H1 (cell line): Measurements from ENCODE around the gene ESRRB. TPM values are rescaled to one million over a fixed set of nuclear protein-coding genes. Genes with fewer than 3 reads are reported as not detected.

ENCODE experiments used
- CTCF ChIA-PET: fragments of 300-600 bp; sonication (Branson Sonifier 250); formaldehyde crosslinking; loops from one replicate; lab custom pipeline; 2021; ENCODE audit not compliant: partially characterized antibody; lab: Charles Lee
- POLR2A ChIA-PET: fragments of 300-600 bp; sonication (Branson Sonifier 250); formaldehyde crosslinking; loops from one replicate; lab custom pipeline; 2021; ENCODE audit warnings: inconsistent platforms; ENCODE audit not compliant: partially characterized antibody; lab: Charles Lee
- DNase-seq, 2 experiments: peaks; one replicate each; pipeline versions ENCODE4 v3.0.0 to v3.0.0-alpha.2; 2010 to 2022; ENCODE audit warnings: low spot score in 2 of 2, low read depth in 1 of 2, mixed read lengths in 1 of 2
- FAIRE-seq: peaks from 2 replicates; lab custom pipeline; 2011; peaks lifted over from hg19 to GRCh38; lab: Jason Lieb, UNC
- H2AFZ ChIP-seq: 2 replicates; pipeline ENCODE4 v1.8.1; 2012; ENCODE audit warnings: low read length, inconsistent platforms
- H2AK5ac ChIP-seq: 2 replicates; pipeline ENCODE4 v1.6.1; 2013; ENCODE audit warnings: low read depth, low read length
- H2BK120ac ChIP-seq: replicated peaks from 2 replicates; pipeline ENCODE3; 2013; ENCODE audit warnings: low read depth, low read length, inconsistent platforms
- H2BK12ac ChIP-seq: 2 replicates; pipeline ENCODE4 v1.6.1; 2013; ENCODE audit warnings: low read depth, low read length
- H2BK15ac ChIP-seq: 2 replicates; pipeline ENCODE4 v1.6.1; 2013; ENCODE audit warnings: low read length
- H2BK20ac ChIP-seq: 2 replicates; pipeline ENCODE4 v1.6.1; 2013; ENCODE audit warnings: low read length
- H2BK5ac ChIP-seq: 2 replicates; pipeline ENCODE4 v1.6.1; 2013; ENCODE audit warnings: low read depth, low read length
- H3K14ac ChIP-seq: 2 replicates; pipeline ENCODE4 v1.6.1; 2013; ENCODE audit warnings: inconsistent platforms; ENCODE audit not compliant: insufficient read length
- H3K18ac ChIP-seq: 2 replicates; pipeline ENCODE4 v1.6.1; 2013; ENCODE audit warnings: low read length; ENCODE audit errors: extremely low read depth
- H3K23ac ChIP-seq: 2 replicates; pipeline ENCODE4 v1.6.1; 2013; ENCODE audit warnings: inconsistent platforms; ENCODE audit not compliant: insufficient read length
- H3K23me2 ChIP-seq: 2 replicates; pipeline ENCODE4 v1.6.1; 2013; ENCODE audit warnings: low read depth, low read length
- H3K27ac ChIP-seq: 2 replicates; pipeline ENCODE4 v1.6.1; 2011; ENCODE audit warnings: low read depth, low read length, inconsistent platforms
- H3K27me3 ChIP-seq, 4 experiments: replicated peaks in 1 of 4; 1 replicate in 1 of 4; 2 replicates in 3 of 4; pipeline versions ENCODE4 v1.6.1 to v1.8.1; 2011 to 2013; ENCODE audit warnings: low read length in 3 of 4, mild to moderate bottlenecking in 3 of 4, inconsistent platforms in 2 of 4, mixed read lengths in 2 of 4, moderate library complexity in 1 of 4; ENCODE audit not compliant: control insufficient read depth in 3 of 4, insufficient read depth in 3 of 4; ENCODE audit errors: extremely low read depth in 1 of 4
- H3K36me3 ChIP-seq, 4 experiments: 2 replicates each; pipeline versions ENCODE4 v1.6.1 to v1.8.1; 2011 to 2013; ENCODE audit warnings: mild to moderate bottlenecking in 4 of 4, low read length in 3 of 4, moderate library complexity in 2 of 4, control low read depth in 1 of 4, inconsistent platforms in 1 of 4; ENCODE audit not compliant: insufficient read depth in 4 of 4, control insufficient read depth in 2 of 4
- H3K4ac ChIP-seq: replicated peaks from 2 replicates; pipeline ENCODE3; 2013; ENCODE audit warnings: low read length, low read depth, mixed read lengths, inconsistent platforms; ENCODE audit not compliant: insufficient read length
- H3K4me1 ChIP-seq, 4 experiments: replicated peaks in 1 of 4; 1 replicate in 1 of 4; 2 replicates in 3 of 4; pipeline versions ENCODE4 v1.6.1 to v1.8.1; 2011 to 2013; ENCODE audit warnings: low read length in 3 of 4, inconsistent platforms in 2 of 4, mixed read lengths in 1 of 4; ENCODE audit not compliant: insufficient read depth in 4 of 4, control insufficient read depth in 3 of 4
- H3K4me2 ChIP-seq, 2 experiments: 2 replicates each; pipeline versions ENCODE4 v1.6.1 to v1.8.1; 2011 to 2013; ENCODE audit warnings: low read depth in 2 of 2, low read length in 2 of 2, control low read depth in 1 of 2, inconsistent platforms in 1 of 2, mild to moderate bottlenecking in 1 of 2; ENCODE audit not compliant: insufficient read depth in 1 of 2
- H3K4me3 ChIP-seq, 4 experiments: fragments of 200-600, 300-600 bp in 1 of 4; sonication (generic), shearing (Covaris generic), sonication (Bioruptor Twin) in 1 of 4; 2 replicates each; pipeline versions ENCODE4 v1.5.1 to v1.8.1; 2011 to 2016; ENCODE audit warnings: low read length in 4 of 4, low read depth in 3 of 4, control low read depth in 2 of 4, inconsistent platforms in 2 of 4, mild to moderate bottlenecking in 2 of 4, mixed read lengths in 1 of 4, moderate library complexity in 1 of 4; ENCODE audit not compliant: insufficient read depth in 2 of 4; ENCODE audit errors: extremely low read depth in 1 of 4
- H3K56ac ChIP-seq: replicated peaks from 2 replicates; pipeline ENCODE3; 2013; ENCODE audit warnings: low read depth, mild to moderate bottlenecking, mixed read lengths, low read length, inconsistent platforms; ENCODE audit not compliant: insufficient read length
- H3K79me1 ChIP-seq: 2 replicates; pipeline ENCODE4 v1.6.1; 2013; ENCODE audit warnings: low read depth, low read length, control low read depth
- H3K79me2 ChIP-seq, 2 experiments: 2 replicates each; pipeline versions ENCODE4 v1.6.1 to v1.8.1; 2012 to 2013; ENCODE audit warnings: low read length in 2 of 2, mild to moderate bottlenecking in 2 of 2, inconsistent platforms in 1 of 2; ENCODE audit not compliant: insufficient read depth in 2 of 2, control insufficient read depth in 1 of 2
- H3K9ac ChIP-seq, 4 experiments: replicated peaks in 1 of 4; 1 replicate in 1 of 4; 2 replicates in 3 of 4; pipeline versions ENCODE4 v1.6.1 to v1.8.1; 2011 to 2013; ENCODE audit warnings: low read depth in 3 of 4, low read length in 3 of 4, control low read depth in 2 of 4, mild to moderate bottlenecking in 2 of 4, moderate library complexity in 2 of 4, inconsistent platforms in 1 of 4; ENCODE audit errors: extremely low read depth in 1 of 4
- H3K9me3 ChIP-seq, 2 experiments: 2 replicates each; pipeline versions ENCODE4 v1.6.1 to v1.8.1; 2012 to 2013; ENCODE audit warnings: mild to moderate bottlenecking in 2 of 2, moderate library complexity in 2 of 2, control low read depth in 1 of 2, inconsistent platforms in 1 of 2, low read depth in 1 of 2, low read length in 1 of 2, mixed read lengths in 1 of 2; ENCODE audit not compliant: insufficient read depth in 2 of 2
- H4K20me1 ChIP-seq, 2 experiments: replicated peaks in 1 of 2; 2 replicates each; pipeline versions ENCODE3 to v1.8.1; 2011 to 2013; ENCODE audit warnings: inconsistent platforms in 2 of 2, low read length in 2 of 2, mild to moderate bottlenecking in 1 of 2; ENCODE audit not compliant: insufficient read depth in 2 of 2, control insufficient read depth in 1 of 2
- H4K5ac ChIP-seq: 2 replicates; pipeline ENCODE4 v1.6.1; 2013; ENCODE audit warnings: low read length, low read depth, mixed read lengths, inconsistent platforms; ENCODE audit not compliant: insufficient read length
- H4K8ac ChIP-seq: 2 replicates; pipeline ENCODE4 v1.8.0; 2013; ENCODE audit warnings: mild to moderate bottlenecking, moderate library complexity, low read length, inconsistent platforms; ENCODE audit not compliant: insufficient read depth; ENCODE audit errors: extremely low read depth
- H4K91ac ChIP-seq: replicated peaks from 2 replicates; pipeline ENCODE3; 2013; ENCODE audit warnings: low read length, mixed read lengths, inconsistent platforms; ENCODE audit not compliant: insufficient read length
- BCL11A ChIP-seq, 2 experiments: IDR thresholded peaks; one replicate each; pipeline ENCODE4 v1.6.1; 2011; ENCODE audit warnings: low read depth in 2 of 2, low read length in 2 of 2, mild to moderate bottlenecking in 2 of 2
- JUND ChIP-seq: IDR thresholded peaks from 2 replicates; pipeline ENCODE4 v1.6.1; 2011; ENCODE audit warnings: mild to moderate bottlenecking, improper control_type of control experiment, low read length
- KDM1A ChIP-seq: fragments of 200-600, 300-600 bp; sonication (generic); IDR thresholded peaks from 2 replicates; pipeline ENCODE4 v1.7.1; 2016; ENCODE audit warnings: mild to moderate bottlenecking, low read length, borderline replicate concordance
- WGBS, 2 experiments: shearing (Covaris generic) in 1 of 2; methylation state at CpG; one replicate each; pipeline versions ENCODE4 v1.1.6 to v1.1.7; 2013 to 2015; ENCODE audit warnings: low lambda C conversion rate in 2 of 2, mixed read lengths in 2 of 2, inconsistent platforms in 1 of 2, low coverage in 1 of 2, missing lambda C conversion rate in 1 of 2; ENCODE audit not compliant: insufficient replicate concordance in 2 of 2, insufficient coverage in 1 of 2, insufficient read length in 1 of 2; ENCODE audit errors: extremely low coverage in 1 of 2, missing lambda C conversion rate in 1 of 2; 5-methylcytosine and 5-hydroxymethylcytosine counted together
- polyA plus RNA-seq, 7 experiments: library from polyadenylated mRNA; depleted of rRNA in 3 of 7; stranded (reverse) in 5 of 7; unstranded in 2 of 7; fragments of >200 nt in 5 of 7; fragments of 200-250 nt in 2 of 7; gene quantifications; 1 replicate in 5 of 7; 2 replicates in 1 of 7; 4 replicates in 1 of 7; pipeline versions ENCODE4 v1.2.1 to v1.2.3, GENCODE V29; 2011 to 2013; ENCODE audit warnings: missing spikeins in 2 of 7, mixed read lengths in 2 of 7
- total RNA-seq: library from RNA; stranded (reverse); fragmentation: NEBNext Ultra II Directional; extraction: Animal tissue kit (Norgen Biotek cat#: 25700); gene quantifications from 2 replicates; pipeline ENCODE4 v1.2.1, GENCODE V29; 2021

Gene ESRRB
- total and polyA plus RNA-seq, 2 of the 8 experiments (the other 6 are each of a cell fraction or from before 2014, with no cell fraction given) = 0.29 to 0.45 TPM

- CTCF ChIA-PET = interaction anchor here (0.5 to 1.5 kb wide), 5 partner anchors 9 to 33 kb away, joined by 3 to 4 read pairs (median 3); no protein-coding TSS in a partner anchor
- TF ChIP-seq BCL11A (IDR thresholded peaks at IDR 0.05; ENCODE audit: low read depth in 2 of 2, low read length in 2 of 2) (no peak), JUND (no peak), KDM1A (0 out of 2 replicates have a peak, but pooled peaks have one; percentile 28)
- TF ChIP-seq, all 59 proteins: peak for 1
- H3K36me3 ChIP-seq = no peaks in the 10 kb centered on the region
Measured at GRCh38 chr14:76422662-76423061, 46.7 kb downstream of the ESRRB start.

More at GRCh38 chr14:76422662-76423061, 46.7 kb downstream of the ESRRB start:
- WGBS, 2 experiments = 90% methylated on average over 7 of the region's 7 CpGs; no CpG with 5 or more reads in 1 of the 2 experiments
- H3K4me3 ChIP-seq = no peak overlapping the region
- H3K27ac ChIP-seq = no peak overlapping the region
- H3K56ac ChIP-seq = no peak overlapping the region
- H3K27me3 ChIP-seq = no peaks in the 10 kb centered on the region
- no peaks in the 10 kb centered on the region for H4K20me1 ChIP-seq
- peaks cover 3 to 11% (median 7%) of the 10 kb centered on the region in 4 experiments; a peak in 6 of 7 replicates for H3K4me1 ChIP-seq
- H4K8ac ChIP-seq = no peak overlapping the region
- H3K79me2 ChIP-seq = no peaks in the 10 kb centered on the region
- H4K5ac ChIP-seq = no peak overlapping the region
- H3K23ac ChIP-seq = no peak overlapping the region
- no peaks in the 10 kb centered on the region for H3K79me1 ChIP-seq
- H3K18ac ChIP-seq = 0 out of 2 replicates have a peak overlapping the region, but pooled peaks have one; percentile 54
- no peak overlapping the region for H2AFZ ChIP-seq
- H3K4ac ChIP-seq = no peak overlapping the region
- H3K9ac ChIP-seq = no peak overlapping the region
- no peak overlapping the region for H2BK15ac ChIP-seq
- DNase-seq (no peak), FAIRE-seq (no peak)
- H2BK12ac ChIP-seq = 0 out of 2 replicates have a peak overlapping the region, but pooled peaks have one; percentile 84
- H2AK5ac ChIP-seq = no peak overlapping the region
- H2BK120ac ChIP-seq = no peak overlapping the region
- no peak overlapping the region for H3K4me2 ChIP-seq
- no peaks in the 10 kb centered on the region; the same call in 1 of the 2 replicates for H3K23me2 ChIP-seq
- no peak overlapping the region for H2BK20ac ChIP-seq
- H3K9me3 ChIP-seq = peaks cover 0 to 5% of the 10 kb centered on the region in 2 experiments; a peak in 1 of 4 replicates
- H3K14ac ChIP-seq = no peak overlapping the region
- POLR2A ChIA-PET = no interaction called here
- H4K91ac ChIP-seq = no peak overlapping the region
- no peak overlapping the region for H2BK5ac ChIP-seq
